ENCODE results near the gene HPS4.
"Not testable (repeated sequence)": the region's sequence is repeated elsewhere in the genome, so short reads cannot be mapped to it uniquely, and the experiment has no call there.

Gene HPS4

GRCh38 chr22:26483439-26484359, at the start of gene HPS4, which contains the start of gene SRRD:
Gene HPS4 (minus strand): TSS chr22:26483783. CDS start chr22:26481762, 2,021 bp downstream.
Gene SRRD (plus strand): TSS chr22:26483877. CDS start chr22:26483891, 14 bp downstream.
- DNase-seq (ENCODE audit: low read depth in 2 of 2) = peak; percentile 83 to 86

DNA sequence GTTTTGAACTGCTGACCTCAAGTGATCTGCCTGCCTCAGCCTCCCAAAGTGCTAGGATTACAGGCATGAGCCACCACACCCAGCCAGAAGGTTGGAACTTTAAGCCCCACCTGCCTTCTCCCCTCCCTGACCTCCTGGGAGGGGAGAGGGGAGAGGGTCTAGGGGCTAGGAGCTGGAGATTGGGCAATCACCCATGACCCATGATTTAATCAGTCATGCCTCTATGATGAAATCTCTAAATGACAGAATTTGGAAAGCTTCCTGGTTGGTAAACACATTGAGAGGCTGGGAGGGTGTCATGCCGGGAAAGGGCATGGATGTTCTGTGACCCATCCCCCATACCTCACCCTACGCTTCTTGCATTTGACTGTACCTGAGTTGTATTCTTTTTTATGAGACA, 45.8 kb upstream of the HPS4 start:
- no peak for DNase-seq (ENCODE audit: low read depth in 2 of 2)

- DNase-seq (ENCODE audit: low read depth in 2 of 2) = not testable (repeated sequence)
Measured at GRCh38 chr22:26528518-26528917, 44.9 kb upstream of the HPS4 start.

GRCh38 chr22:26527574-26528465, 44.2 kb upstream of the HPS4 start:
- no peak for DNase-seq (ENCODE audit: low read depth in 2 of 2)

DNA sequence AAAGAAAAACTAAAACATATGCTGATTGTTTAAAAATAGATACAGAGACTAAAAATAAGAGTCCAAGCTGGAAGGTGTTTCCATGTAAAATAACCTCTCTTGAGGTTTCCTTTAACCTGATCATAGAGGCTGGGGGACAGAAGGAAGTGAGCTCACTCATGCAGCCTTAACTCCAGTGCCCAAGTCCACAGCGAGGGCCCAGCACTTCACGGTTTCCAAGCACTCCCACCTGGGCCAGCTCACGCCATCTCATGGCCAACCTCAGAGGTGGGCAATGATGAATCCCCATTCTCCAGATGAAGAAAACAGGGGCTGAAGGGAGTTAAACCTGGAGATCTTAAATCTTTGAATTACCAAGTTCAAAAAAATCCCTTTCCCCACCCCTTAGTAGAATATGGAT, 43.6 kb upstream of the HPS4 start:
- no peak for DNase-seq (ENCODE audit: low read depth in 2 of 2)

DNA sequence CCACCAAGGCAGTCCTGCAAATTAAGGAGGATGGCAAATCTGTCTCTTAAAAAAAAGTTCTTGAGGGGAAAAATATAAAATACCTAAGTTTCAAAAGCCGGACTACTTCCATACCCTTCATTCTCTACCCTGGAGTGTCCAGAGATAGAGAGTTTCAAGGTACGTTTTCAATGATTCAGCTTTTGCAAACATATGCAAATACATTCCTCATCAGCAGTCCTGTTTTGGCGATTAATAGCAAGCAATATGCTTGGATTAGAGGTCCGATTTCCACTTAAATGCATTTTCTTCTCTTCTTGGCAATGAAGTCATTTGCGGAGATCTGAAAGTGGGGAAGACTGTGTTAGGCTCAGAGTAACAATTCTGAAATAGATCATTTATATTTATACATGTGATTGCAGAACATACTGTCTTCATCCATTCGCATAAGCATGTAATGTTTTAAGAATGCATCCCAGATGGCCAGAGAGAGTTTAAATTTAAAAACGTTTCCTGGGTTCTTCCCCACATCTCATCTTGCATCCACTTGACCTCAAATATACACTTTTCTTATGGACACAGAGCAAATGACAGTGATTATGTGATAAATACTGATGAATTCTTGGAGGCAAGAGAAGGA, 42.5 kb upstream of the HPS4 start:
- DNase-seq (ENCODE audit: low read depth in 2 of 2) = no peak

DNA sequence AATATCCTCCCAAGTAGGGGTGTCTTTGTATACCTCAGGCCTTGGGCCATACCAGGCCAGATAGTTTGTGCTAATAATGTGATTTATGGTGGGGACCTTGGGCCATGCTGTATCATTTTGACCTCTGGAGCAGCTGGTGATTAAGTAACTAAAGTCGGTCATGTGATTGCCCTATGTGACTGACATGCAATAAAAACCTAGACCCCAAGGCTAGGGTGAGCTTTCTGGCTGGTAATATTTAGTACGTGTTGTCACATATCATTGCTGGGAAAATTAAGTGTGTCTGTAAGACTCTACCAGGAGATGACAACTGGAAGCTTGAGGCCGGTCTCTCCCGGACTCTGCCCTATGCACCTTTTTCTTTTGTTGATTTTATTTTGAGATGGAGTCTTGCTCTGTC, 41.3 kb upstream of the HPS4 start:
- DNase-seq (ENCODE audit: low read depth in 2 of 2) = no peak

DNA sequence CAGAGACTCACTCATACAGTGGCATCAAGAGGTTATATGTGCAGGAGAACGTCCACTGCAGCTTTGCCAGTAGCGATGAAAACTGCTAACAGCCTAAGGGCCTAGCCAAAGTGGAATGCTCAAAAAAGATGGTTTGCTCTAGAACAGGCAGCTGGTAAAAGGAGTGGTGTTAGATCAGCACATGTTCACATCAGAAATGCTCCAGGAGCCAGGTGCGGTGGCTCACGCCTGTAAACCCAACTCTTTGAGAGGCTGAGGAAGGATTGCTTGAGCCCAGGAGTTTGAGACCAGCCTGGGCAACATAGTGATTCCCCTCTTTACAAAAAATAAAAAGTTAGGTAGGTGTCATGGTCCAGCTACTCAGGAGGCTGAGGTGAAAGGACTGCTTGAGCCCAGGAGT, 39.0 kb upstream of the HPS4 start:
- DNase-seq (ENCODE audit: low read depth in 2 of 2) = no peak

- no peak for DNase-seq (ENCODE audit: low read depth in 2 of 2)
Measured at GRCh38 chr22:26522012-26522411, 38.4 kb upstream of the HPS4 start.

DNA sequence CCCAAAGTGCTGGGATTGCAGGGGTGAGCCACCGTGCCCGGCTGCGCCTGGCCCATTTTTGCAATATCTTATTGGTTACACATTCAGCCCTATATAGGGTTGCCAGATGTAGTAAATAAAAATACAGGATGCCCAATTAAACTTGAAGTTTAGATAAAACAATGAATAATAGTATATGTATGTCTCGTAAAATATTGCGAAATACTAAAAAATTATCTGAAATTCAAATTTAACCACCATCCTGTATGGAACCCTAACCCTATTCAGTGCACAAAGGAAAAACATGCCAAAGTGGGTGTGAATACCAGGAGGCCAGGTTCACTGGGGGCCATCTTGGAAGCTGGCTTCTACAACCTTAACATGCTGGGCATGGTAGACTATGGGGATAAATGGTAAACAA, 33.8 kb upstream of the HPS4 start:
- DNase-seq (ENCODE audit: low read depth in 2 of 2) = no peak

DNA sequence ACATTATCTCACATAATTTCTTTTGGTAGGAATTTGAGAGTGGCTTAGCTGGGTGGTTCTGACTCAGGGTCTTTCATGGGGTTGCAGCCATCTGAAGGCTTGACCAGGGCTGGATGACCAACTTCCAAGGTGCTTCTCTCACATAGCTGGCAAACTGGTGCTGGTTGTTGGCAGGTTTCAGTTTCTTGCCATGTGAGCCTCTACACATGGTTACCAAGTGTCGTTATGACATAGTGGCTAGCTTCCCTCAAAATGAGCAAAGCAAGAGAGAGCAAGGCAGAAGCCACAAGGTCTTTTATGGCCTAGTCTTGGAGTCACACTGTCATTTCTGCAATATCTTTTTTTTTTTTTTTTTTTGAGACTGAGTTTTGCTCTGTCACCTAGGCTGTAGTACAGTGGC, 32.9 kb upstream of the HPS4 start:
- no peak for DNase-seq (ENCODE audit: low read depth in 2 of 2)

GRCh38 chr22:26515931-26516330, 32.3 kb upstream of the HPS4 start:
- DNase-seq (ENCODE audit: low read depth in 2 of 2) = no peak

- no peak for DNase-seq (ENCODE audit: low read depth in 2 of 2)
Measured at GRCh38 chr22:26514419-26515161, 31.0 kb upstream of the HPS4 start.

GRCh38 chr22:26513838-26514237, 30.3 kb upstream of the HPS4 start:
- DNase-seq (ENCODE audit: low read depth in 2 of 2) = no peak

DNA sequence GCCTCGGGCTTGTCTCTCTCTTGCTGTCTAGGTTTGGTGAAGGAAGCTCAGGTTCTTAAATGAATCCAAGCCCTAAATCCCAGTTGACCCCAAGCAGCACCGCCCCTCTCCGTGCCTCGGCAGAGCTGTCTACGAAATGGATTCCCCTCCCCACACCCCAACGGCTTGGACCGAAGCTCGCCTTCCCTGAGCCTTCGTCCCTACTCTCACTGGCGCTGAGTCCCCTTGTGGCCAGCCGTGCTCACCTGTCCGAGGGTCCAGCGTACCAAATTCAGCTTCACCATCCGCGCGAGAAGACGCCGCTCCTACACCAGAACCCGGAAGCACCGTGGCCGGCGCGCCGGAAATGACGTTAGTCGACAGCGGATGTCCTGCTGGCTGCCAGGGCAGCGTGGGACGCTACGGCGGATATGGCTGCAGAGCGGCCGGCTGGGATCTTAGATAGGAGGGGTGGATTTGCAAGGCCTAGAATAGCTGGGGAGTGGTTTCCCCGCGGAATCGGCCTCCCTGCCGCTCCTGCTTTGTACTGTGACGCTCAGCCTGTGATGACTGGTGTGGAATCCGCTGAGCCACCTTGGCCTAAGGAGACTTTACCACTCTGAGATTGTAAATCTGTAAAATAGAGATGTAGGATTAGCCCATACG, 28.7 kb upstream of the HPS4 start, which contains the start of gene TFIP11:
Gene TFIP11 (minus strand): TSS at position 325 of the 645 bp plus-strand sequence. CDS start 2,201 bp downstream, outside the sequence.
- DNase-seq (ENCODE audit: low read depth in 2 of 2) = peak; percentile 85 to 94

DNA sequence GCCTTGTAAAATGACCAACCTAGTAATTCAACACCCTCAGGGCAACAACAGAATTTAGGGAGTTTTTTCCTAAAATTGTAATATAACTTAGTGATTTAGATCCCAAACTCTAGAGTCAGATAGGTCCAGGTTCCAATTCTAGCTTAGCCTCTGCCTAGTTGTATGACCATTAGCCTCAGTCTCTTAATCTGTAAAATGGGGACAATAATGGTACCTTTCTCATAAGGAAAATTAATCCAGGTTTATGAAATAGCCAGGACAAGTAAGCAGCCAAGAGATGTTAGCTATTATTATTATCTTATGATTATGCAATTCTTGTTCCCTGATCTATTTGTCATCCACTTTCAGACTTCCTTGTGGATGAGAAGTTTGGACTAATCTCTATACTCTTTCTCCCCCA, 24.6 kb upstream of the HPS4 start:
- DNase-seq (ENCODE audit: low read depth in 2 of 2) = no peak

DNA sequence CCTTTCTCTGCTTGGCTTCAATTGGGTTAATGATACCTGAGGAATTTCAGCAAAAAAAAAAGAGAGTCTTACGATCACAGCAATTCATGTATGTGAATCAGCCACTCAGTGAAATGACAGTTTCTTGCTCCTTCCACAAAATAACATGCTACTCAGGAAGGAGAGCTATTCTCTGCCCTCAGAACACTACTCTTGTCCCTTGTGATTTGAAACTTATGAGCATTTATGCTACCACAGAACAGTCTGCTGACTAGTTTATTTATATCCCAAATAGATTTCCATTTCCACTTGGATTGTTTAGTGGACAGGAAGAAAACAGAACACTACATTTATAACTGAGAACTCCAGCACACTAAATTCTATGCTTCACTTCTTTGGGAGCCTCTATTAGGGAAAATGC, 20.2 kb upstream of the HPS4 start:
- DNase-seq (ENCODE audit: low read depth in 2 of 2) = no peak

DNA sequence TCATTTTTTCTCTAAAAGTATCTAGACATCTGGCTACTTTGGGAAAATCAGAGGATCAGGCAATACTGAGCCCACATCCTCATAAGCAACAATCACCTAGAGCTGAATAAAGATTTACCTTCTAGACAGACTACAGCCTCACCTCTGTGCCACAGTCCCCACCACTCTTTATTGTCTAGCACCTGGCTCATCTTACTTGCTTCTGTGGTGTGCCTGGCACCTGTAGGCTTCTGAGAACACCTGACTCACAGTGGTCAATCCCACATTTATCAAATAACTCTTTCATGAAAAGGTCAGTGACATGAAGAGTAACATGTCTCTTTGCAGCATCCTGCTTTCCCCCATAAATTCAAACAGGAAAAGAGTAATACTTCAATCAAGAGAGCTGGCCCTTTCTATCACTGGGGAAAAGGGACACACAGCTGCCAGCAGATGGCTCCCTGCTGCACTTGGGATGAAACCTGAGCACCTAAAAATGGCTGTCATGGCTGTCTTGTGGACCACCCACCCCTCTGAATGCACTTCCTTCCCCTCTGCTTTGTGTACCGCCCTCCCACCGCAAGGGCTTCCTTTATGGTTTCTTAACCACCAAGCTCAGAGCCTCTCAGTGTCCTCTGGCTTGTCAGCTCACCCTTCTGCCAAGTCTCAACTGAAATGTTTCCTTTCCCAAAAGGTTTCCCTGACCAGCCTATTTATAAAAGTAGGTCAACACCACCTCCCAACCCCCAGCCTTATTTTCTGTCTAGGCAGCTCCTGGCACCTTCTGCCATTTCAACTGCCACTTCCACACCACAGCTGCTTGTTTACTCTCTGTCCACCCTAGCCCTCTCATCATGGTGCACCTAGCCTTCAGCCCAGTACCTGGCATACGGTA, 19.3 kb upstream of the HPS4 start:
- DNase-seq (ENCODE audit: low read depth in 2 of 2) = no peak

GRCh38 chr22:26501996-26502395, 18.4 kb upstream of the HPS4 start:
- DNase-seq (ENCODE audit: low read depth in 2 of 2) = no peak
